Cerebellar nuclear complex (tissue), 1 donor: Measurements from ENCODE around the gene CYSLTR1.
"Not testable (repeated sequence)": the region's sequence is repeated elsewhere in the genome, so short reads cannot be mapped to it uniquely, and the experiment has no call there.

Experiments
- DNase-seq, 2 experiments: peaks; one replicate each; lab custom pipeline; 2025; lab: John Stamatoyannopoulos, UW

The CYSLTR1 gene

GRCh38 chrX:78327370-78328086 lies at the start of gene CYSLTR1:
CYSLTR1 (minus strand) TSS chrX:78327611; CDS start chrX:78273746, 53,865 bp downstream.
- DNase-seq, result no peak

GRCh38 chrX:78377186-78377585 lies 49.8 kb upstream of the CYSLTR1 start:
- DNase-seq, result no peak

GRCh38 chrX:78375894-78376293 lies 48.5 kb upstream of the CYSLTR1 start:
- DNase-seq, result no peak

- DNase-seq, result no peak
Observed at GRCh38 chrX:78366576-78366975, 39.2 kb upstream of the CYSLTR1 start.

- no peak for DNase-seq
Observed at GRCh38 chrX:78357342-78358055, 30.1 kb upstream of the CYSLTR1 start.

GRCh38 chrX:78333521-78333920 lies 6.1 kb upstream of the CYSLTR1 start:
- no peak for DNase-seq

GRCh38 chrX:78331708-78332107 lies 4.3 kb upstream of the CYSLTR1 start:
- DNase-seq, result no peak

GRCh38 chrX:78330540-78330939 lies 3.1 kb upstream of the CYSLTR1 start:
- no peak for DNase-seq

GRCh38 chrX:78330068-78330467 lies 2.7 kb upstream of the CYSLTR1 start:
- DNase-seq, result no peak

- no peak for DNase-seq
Observed at GRCh38 chrX:78329486-78329885, 2.1 kb upstream of the CYSLTR1 start.

GRCh38 chrX:78326401-78326800 lies 1.0 kb downstream of the CYSLTR1 start:
- no peak for DNase-seq

- no peak for DNase-seq
Observed at GRCh38 chrX:78322863-78323262, 4.5 kb downstream of the CYSLTR1 start.

GRCh38 chrX:78321809-78322208 lies 5.6 kb downstream of the CYSLTR1 start:
- no peak for DNase-seq

GRCh38 chrX:78316265-78316664 lies 11.1 kb downstream of the CYSLTR1 start:
- no peak for DNase-seq

GRCh38 chrX:78315745-78316144 lies 11.7 kb downstream of the CYSLTR1 start:
- DNase-seq, result no peak

GRCh38 chrX:78314561-78314960 lies 12.8 kb downstream of the CYSLTR1 start:
- DNase-seq, result no peak

- DNase-seq, result no peak
Observed at GRCh38 chrX:78313526-78313925, 13.9 kb downstream of the CYSLTR1 start.

- DNase-seq, result no peak
Observed at GRCh38 chrX:78307665-78308064, 19.7 kb downstream of the CYSLTR1 start.

GRCh38 chrX:78303086-78303485 lies 24.3 kb downstream of the CYSLTR1 start:
- no peak for DNase-seq

GRCh38 chrX:78300933-78301332 lies 26.5 kb downstream of the CYSLTR1 start:
- DNase-seq, result not testable (repeated sequence)

- DNase-seq, result no peak
Observed at GRCh38 chrX:78283511-78283910, 43.9 kb downstream of the CYSLTR1 start.

GRCh38 chrX:78237127-78237526 lies 90.3 kb downstream of the CYSLTR1 start:
- DNase-seq, result no peak

GRCh38 chrX:78226047-78226446 lies 101.4 kb downstream of the CYSLTR1 start:
- not testable (repeated sequence) for DNase-seq
